SU-DHL-6 (cell line): Measurements from ENCODE around the gene LPCAT1.

Source experiments
- EZH2phosphoT487 ChIP-seq: fragments of 200-600 bp; sonication (generic), shearing (Covaris generic); conservative IDR thresholded peaks from 2 replicates; pipeline ENCODE4 v1.6.1; 2018; ENCODE audit warnings: mild to moderate bottlenecking, antibody characterized with exemption, low read length, moderate library complexity, mixed read lengths
- TF ChIP-seq, protein P1 (sequence below): fragments of 200-600 bp; sonication (generic); IDR thresholded peaks from one replicate; pipeline ENCODE4 v1.5.1; 2017; ENCODE audit warnings: antibody characterized with exemption, mild to moderate bottlenecking, low read length, moderate library complexity; ENCODE audit not compliant: insufficient read depth, poor library complexity, severe bottlenecking

DNA sequence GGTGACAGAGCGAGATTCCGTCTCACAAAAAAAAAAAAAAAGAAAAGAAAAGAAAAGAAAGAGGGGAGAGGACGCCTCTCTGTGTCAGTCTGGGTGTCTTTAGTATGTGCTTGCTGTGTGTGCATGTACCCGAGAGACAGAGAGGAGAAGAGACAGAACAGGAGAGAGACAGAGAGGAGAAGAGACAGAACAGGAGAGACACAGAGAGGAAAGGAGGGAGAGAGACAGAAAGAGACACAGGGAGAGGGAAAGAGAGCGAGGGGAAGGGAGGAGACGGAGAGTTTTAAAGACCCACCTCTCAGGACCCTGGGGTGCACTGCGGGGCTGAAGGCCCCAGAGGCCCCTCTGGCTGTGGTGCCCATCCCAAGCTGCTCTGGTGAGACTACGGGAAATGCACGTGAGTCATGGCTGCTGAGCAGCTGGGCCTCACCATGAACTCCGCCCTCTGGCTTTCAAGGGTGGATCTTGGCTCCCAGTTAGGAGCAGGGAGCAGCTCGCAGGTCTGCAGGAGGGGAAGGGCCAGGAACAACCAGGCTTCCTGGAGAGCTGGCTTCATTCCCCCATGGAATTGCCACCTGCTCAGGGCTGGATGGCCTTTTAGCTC lies 86.4 kb downstream of the LPCAT1 start:
- TF ChIP-seq, protein P1, sequence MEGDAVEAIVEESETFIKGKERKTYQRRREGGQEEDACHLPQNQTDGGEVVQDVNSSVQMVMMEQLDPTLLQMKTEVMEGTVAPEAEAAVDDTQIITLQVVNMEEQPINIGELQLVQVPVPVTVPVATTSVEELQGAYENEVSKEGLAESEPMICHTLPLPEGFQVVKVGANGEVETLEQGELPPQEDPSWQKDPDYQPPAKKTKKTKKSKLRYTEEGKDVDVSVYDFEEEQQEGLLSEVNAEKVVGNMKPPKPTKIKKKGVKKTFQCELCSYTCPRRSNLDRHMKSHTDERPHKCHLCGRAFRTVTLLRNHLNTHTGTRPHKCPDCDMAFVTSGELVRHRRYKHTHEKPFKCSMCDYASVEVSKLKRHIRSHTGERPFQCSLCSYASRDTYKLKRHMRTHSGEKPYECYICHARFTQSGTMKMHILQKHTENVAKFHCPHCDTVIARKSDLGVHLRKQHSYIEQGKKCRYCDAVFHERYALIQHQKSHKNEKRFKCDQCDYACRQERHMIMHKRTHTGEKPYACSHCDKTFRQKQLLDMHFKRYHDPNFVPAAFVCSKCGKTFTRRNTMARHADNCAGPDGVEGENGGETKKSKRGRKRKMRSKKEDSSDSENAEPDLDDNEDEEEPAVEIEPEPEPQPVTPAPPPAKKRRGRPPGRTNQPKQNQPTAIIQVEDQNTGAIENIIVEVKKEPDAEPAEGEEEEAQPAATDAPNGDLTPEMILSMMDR, result no peak
- no peak for TF ChIP-seq EZH2phosphoT487
